WTC11 (cell line): ENCODE measurements around the gene CHN1. TPM values are rescaled to one million over a fixed set of nuclear protein-coding genes. Genes with fewer than 3 reads are reported as not detected.

Source experiments
- ATAC-seq: fragments of 200-7000 bp; cut with Tn5 transposase; 2 replicates; pipeline ENCODE4 v1.10.0; 2021; ENCODE audit warnings: mild to moderate bottlenecking, moderate library complexity
- CTCF ChIA-PET: fragments of 300-600 bp; sonication (Branson Sonifier 250); formaldehyde crosslinking; loops from one replicate; lab custom pipeline; 2021; ENCODE audit warnings: antibody characterized with exemption; lab: Charles Lee
- POLR2A ChIA-PET: fragments of 350-600 bp; sonication (Branson Sonifier 250); formaldehyde crosslinking; loops from one replicate; lab custom pipeline; 2021; ENCODE audit warnings: antibody characterized with exemption; lab: Charles Lee
- DNase-seq: peaks from one replicate; pipeline ENCODE4 v3.0.0; 2021; ENCODE audit warnings: low spot score
- H3K27ac Mint-ChIP-seq: 2 replicates; pipeline ENCODE4 v1.8.0; 2021; ENCODE audit warnings: mixed read lengths
- H3K27me3 Mint-ChIP-seq: 2 replicates; pipeline ENCODE4 v1.8.0; 2021; ENCODE audit warnings: low read depth, mild to moderate bottlenecking, moderate library complexity, mixed read lengths
- H3K36me3 Mint-ChIP-seq: 2 replicates; pipeline ENCODE4 v1.8.0; 2021; ENCODE audit warnings: mixed read lengths
- H3K4me1 Mint-ChIP-seq: 2 replicates; pipeline ENCODE4 v1.8.0; 2022; ENCODE audit warnings: mixed read lengths
- H3K4me3 Mint-ChIP-seq: 2 replicates; pipeline ENCODE4 v1.8.0; 2021; ENCODE audit warnings: mild to moderate bottlenecking, moderate library complexity, mixed read lengths
- H3K9me3 Mint-ChIP-seq: 2 replicates; pipeline ENCODE4 v1.8.0; 2021; ENCODE audit warnings: mixed read lengths
- AFF4 ChIP-seq: sonication (generic); formaldehyde crosslinking; IDR thresholded peaks from 2 replicates; pipeline ENCODE4 v1.8.1; 2023; ENCODE audit warnings: mild to moderate bottlenecking, missing genetic modification reagents, borderline replicate concordance
- ATF6 ChIP-seq: sonication (generic); formaldehyde crosslinking; IDR thresholded peaks from 2 replicates; pipeline ENCODE4 v1.8.1; 2023; ENCODE audit warnings: mild to moderate bottlenecking, missing genetic modification reagents
- CREB1 ChIP-seq: sonication (generic); formaldehyde crosslinking; IDR thresholded peaks from 2 replicates; pipeline ENCODE4 v1.8.0; 2023; ENCODE audit warnings: mild to moderate bottlenecking, missing genetic modification reagents
- CTCF ChIP-seq: fragments of 200-600 bp; IDR thresholded peaks from 2 replicates; pipeline ENCODE4 v1.8.0; 2022; ENCODE audit warnings: antibody characterized with exemption
- ELF4 ChIP-seq: sonication (generic); formaldehyde crosslinking; IDR thresholded peaks from 2 replicates; pipeline ENCODE4 v1.8.1; 2022; ENCODE audit warnings: low read depth, mild to moderate bottlenecking, moderate library complexity, missing genetic modification reagents
- HMGA2 ChIP-seq: fragments of 250-450 bp; sonication (Bioruptor Pico); IDR thresholded peaks from 2 replicates; pipeline ENCODE4 v1.4.0; 2021; ENCODE audit warnings: mild to moderate bottlenecking, moderate library complexity
- NFATC4 ChIP-seq: fragments of 250-450 bp; sonication (Bioruptor Pico); IDR thresholded peaks from 2 replicates; pipeline ENCODE4 v1.9.0; 2021; ENCODE audit warnings: mild to moderate bottlenecking
- NR1H2 ChIP-seq: sonication (generic); formaldehyde crosslinking; IDR thresholded peaks from 2 replicates; pipeline ENCODE4 v1.9.0; 2021; ENCODE audit warnings: mild to moderate bottlenecking, moderate library complexity, missing genetic modification reagents
- OVOL2 ChIP-seq: fragments of 250-450 bp; sonication (Bioruptor Pico); IDR thresholded peaks from 2 replicates; pipeline ENCODE4 v1.9.0; 2021; ENCODE audit warnings: mild to moderate bottlenecking, borderline replicate concordance
- PREB ChIP-seq: sonication (generic); formaldehyde crosslinking; IDR thresholded peaks from 2 replicates; pipeline ENCODE4 v1.8.1; 2022; ENCODE audit warnings: mild to moderate bottlenecking, missing genetic modification reagents, moderate library complexity, borderline replicate concordance
- TCF7 ChIP-seq: sonication (generic); formaldehyde crosslinking; IDR thresholded peaks from 2 replicates; pipeline ENCODE4 v1.8.0; 2022; ENCODE audit warnings: mild to moderate bottlenecking, low read depth, missing genetic modification reagents, moderate library complexity
- TEAD1 ChIP-seq: sonication (generic); formaldehyde crosslinking; IDR thresholded peaks from 2 replicates; pipeline ENCODE4 v1.8.0; 2022; ENCODE audit warnings: mild to moderate bottlenecking, missing genetic modification reagents
- ZNF138 ChIP-seq: sonication (generic); formaldehyde crosslinking; conservative IDR thresholded peaks from 2 replicates; pipeline ENCODE4 v1.8.1; 2022; ENCODE audit warnings: mild to moderate bottlenecking, moderate library complexity, missing genetic modification reagents
- ZNF232 ChIP-seq: sonication (generic); formaldehyde crosslinking; IDR thresholded peaks from 2 replicates; pipeline ENCODE4 v1.8.0; 2022; ENCODE audit warnings: mild to moderate bottlenecking, missing genetic modification reagents
- ZNF263 ChIP-seq: sonication (generic); formaldehyde crosslinking; IDR thresholded peaks from 2 replicates; pipeline ENCODE4 v1.8.1; 2022; ENCODE audit warnings: low read depth, mild to moderate bottlenecking, moderate library complexity, missing genetic modification reagents
- ZNF317 ChIP-seq: sonication (generic); formaldehyde crosslinking; IDR thresholded peaks from 2 replicates; pipeline ENCODE4 v1.8.1; 2023; ENCODE audit warnings: low read depth, mild to moderate bottlenecking, moderate library complexity, missing genetic modification reagents, borderline replicate concordance
- ZNF396 ChIP-seq: fragments of 250-450 bp; sonication (Bioruptor Pico); IDR thresholded peaks from 2 replicates; pipeline ENCODE4 v1.8.0; 2021; ENCODE audit warnings: mild to moderate bottlenecking, moderate library complexity, borderline replicate concordance
- ZNF416 ChIP-seq: fragments of 250-450 bp; sonication (Bioruptor Pico); IDR thresholded peaks from 2 replicates; pipeline ENCODE4 v1.9.0; 2021; ENCODE audit warnings: mild to moderate bottlenecking, inconsistent platforms
- total RNA-seq: library from RNA; stranded (reverse); gene quantifications from 3 replicates; pipeline ENCODE4 v1.2.3, GENCODE V29; 2021

CHN1 gene
- total RNA-seq, 1 experiment from 2014 or later = 30.0 TPM

- no peak for TF ChIP-seq CTCF
- TF ChIP-seq NR1H2 (CRISPR knock-in tag) = no peak
- TF ChIP-seq HMGA2 (CRISPR knock-in tag) = no peak
Measured at GRCh38 chr2:174774886-174775285, 230.3 kb downstream of the CHN1 start (continued).

GRCh38 chr2:174773215-174773614 lies 232.0 kb downstream of the CHN1 start:
- ATAC-seq = no peak
- Mint-ChIP-seq H3K4me1 (peaks cover 84% of the 10 kb centered on the region), H3K36me3 (no peaks in the 10 kb centered on the region), H3K9me3 (no peaks in the 10 kb centered on the region; the same call in 1 of the 2 replicates), H3K4me3 (no peak overlapping the region), H3K27me3 (no peaks in the 10 kb centered on the region; the same call in 1 of the 2 replicates), H3K27ac (peak overlapping the region; percentile 97)
- TF ChIP-seq AFF4 (CRISPR knock-in tag) (no peak), ZNF416 (CRISPR knock-in tag) (no peak), ZNF396 (CRISPR knock-in tag) (no peak), ATF6 (CRISPR knock-in tag) (no peak), PREB (CRISPR knock-in tag) (no peak), CREB1 (CRISPR knock-in tag) (no peak), TEAD1 (no peak), ELF4 (CRISPR knock-in tag) (no peak), TCF7 (CRISPR knock-in tag) (no peak), ZNF317 (CRISPR knock-in tag) (no peak), NFATC4 (CRISPR knock-in tag) (no peak), ZNF263 (no peak), ZNF232 (no peak), ZNF138 (CRISPR knock-in tag) (no peak), OVOL2 (CRISPR knock-in tag) (no peak)
- CTCF ChIA-PET = interaction anchor here (1.2 to 3.1 kb wide), 6 partner anchors 15 to 217 kb away, joined by 3 to 18 read pairs (median 6); no protein-coding TSS in a partner anchor
- DNase-seq = no peak
- POLR2A ChIA-PET = no interaction called here
